Esophagus muscularis mucosa (tissue), 4 donors: ENCODE measurements around the gene TMIGD1. TPM values are rescaled to one million over a fixed set of nuclear protein-coding genes. Genes with fewer than 3 reads are reported as not detected.

Experiments used
- DNase-seq: peaks from one replicate; pipeline ENCODE4 v3.0.0-alpha.2; 2017; ENCODE audit errors: extremely low spot score
- H3K27ac ChIP-seq, 4 donors: fragments of 200-600 bp; sonication (generic); replicated peaks in 1 of 4; 1 replicate in 3 of 4; 2 replicates in 1 of 4; pipeline ENCODE4 v1.5.1; 2016 to 2019; ENCODE audit warnings: mild to moderate bottlenecking in 1 of 4
- H3K27me3 ChIP-seq, 4 donors: fragments of 200-600 bp; sonication (generic); one replicate each; pipeline versions ENCODE4 v1.5.1 to v1.6.0; 2016 to 2019
- H3K36me3 ChIP-seq, 4 donors: fragments of 200-600 bp; sonication (generic); one replicate each; pipeline ENCODE4 v1.5.1; 2016 to 2019
- H3K4me1 ChIP-seq, 4 donors: fragments of 200-600 bp; sonication (generic); one replicate each; pipeline ENCODE4 v1.5.1; 2016 to 2019
- H3K4me3 ChIP-seq, 4 donors: fragments of 200-600 bp; sonication (generic); 1 replicate in 2 of 4; 2 replicates in 2 of 4; pipeline ENCODE4 v1.5.1; 2016 to 2019; ENCODE audit warnings: mild to moderate bottlenecking in 4 of 4, moderate library complexity in 1 of 4
- H3K9me3 ChIP-seq, 4 donors: fragments of 200-600 bp; sonication (generic); 1 replicate in 3 of 4; 2 replicates in 1 of 4; pipeline ENCODE4 v1.5.1; 2016 to 2019
- EP300 ChIP-seq: sonication (generic); formaldehyde crosslinking; IDR thresholded peaks from one replicate; pipeline ENCODE4 v1.6.1; 2017; ENCODE audit warnings: antibody characterized with exemption
- POLR2A ChIP-seq: fragments of 450-650 bp; IDR thresholded peaks from one replicate; pipeline ENCODE4 v1.6.1; 2017; ENCODE audit warnings: antibody characterized with exemption, moderate library complexity, mild to moderate bottlenecking, low read depth
- POLR2AphosphoS5 ChIP-seq, 2 donors: sonication (generic); formaldehyde crosslinking; IDR thresholded peaks; one replicate each; pipeline ENCODE4 v1.6.1; 2017; ENCODE audit warnings: antibody characterized with exemption in 2 of 2
- WGBS: methylation state at CpG from one replicate; pipeline ENCODE4 v1.1.5; 2018; 5-methylcytosine and 5-hydroxymethylcytosine counted together
- intact Hi-C: fragments of 100-400 bp; cut with DNase I; formaldehyde crosslinking; loops from one replicate; pipeline ENCODE4 v1.15.1; 2023
- total RNA-seq, 4 donors: library from RNA; depleted of rRNA; stranded (reverse); fragments of >200 nt; gene quantifications; one replicate each; pipeline versions ENCODE4 v1.1.0 to v1.2.1, GENCODE V29; 2016
- TF ChIP-seq, protein P1 (sequence below), 3 experiments: fragments of 200-600 bp in 2 of 3; fragments of 450-650 bp in 1 of 3; sonication (generic) in 2 of 3; IDR thresholded peaks; one replicate each; pipeline ENCODE4 v1.5.1; 2017 to 2019; ENCODE audit warnings: antibody characterized with exemption in 3 of 3, mild to moderate bottlenecking in 2 of 3, moderate library complexity in 1 of 3

TMIGD1 gene
- total RNA-seq, 4 donors from 2014 or later = 0.29 TPM; not detected in 3

DNA sequence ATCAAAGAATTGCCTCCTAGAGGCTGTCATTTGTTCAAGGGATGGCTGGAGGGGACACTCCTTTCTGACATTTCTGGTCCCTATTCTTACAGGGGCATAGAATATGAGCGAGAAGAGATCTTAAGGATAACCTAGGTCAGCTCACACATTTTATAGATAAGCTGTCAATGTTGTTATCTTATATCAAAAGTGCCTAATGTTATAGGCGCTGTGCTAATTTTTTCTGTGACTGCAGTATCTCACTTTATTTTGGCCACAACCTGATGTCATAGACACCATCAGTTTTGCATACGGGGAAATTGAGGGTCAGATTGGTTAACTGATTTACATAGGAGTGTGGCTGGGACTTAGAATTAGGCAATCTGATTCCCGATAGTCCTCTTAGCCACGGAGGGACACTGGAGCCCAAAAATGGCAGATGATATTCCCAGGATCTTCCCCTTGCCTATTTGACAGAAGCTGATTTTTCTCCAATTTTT lies 46.1 kb upstream of the TMIGD1 start:
- Histone ChIP-seq H3K9me3 (no peaks in the 10 kb centered on the region), H3K27me3 (no peaks in the 10 kb centered on the region), H3K4me3 (peak overlapping the region; percentile 82 to 98 (median 93)), H3K27ac (peak overlapping the region; percentile 96 to 98 (median 97)), H3K36me3 (peaks cover 0 to 1% (median 0%) of the 10 kb centered on the region in 4 donors), H3K4me1 (peaks cover 8 to 70% (median 59%) of the 10 kb centered on the region in 4 donors)
- WGBS = 13% methylated on average over 5 of the region's 5 CpGs
- no peak for TF ChIP-seq EP300
- intact Hi-C loops = loop anchor here (5.0 to 10.0 kb wide), 2 partner anchors 38 to 85 kb away; partner anchors contain the start of gene BLMH
- DNase-seq = no peak

DNA sequence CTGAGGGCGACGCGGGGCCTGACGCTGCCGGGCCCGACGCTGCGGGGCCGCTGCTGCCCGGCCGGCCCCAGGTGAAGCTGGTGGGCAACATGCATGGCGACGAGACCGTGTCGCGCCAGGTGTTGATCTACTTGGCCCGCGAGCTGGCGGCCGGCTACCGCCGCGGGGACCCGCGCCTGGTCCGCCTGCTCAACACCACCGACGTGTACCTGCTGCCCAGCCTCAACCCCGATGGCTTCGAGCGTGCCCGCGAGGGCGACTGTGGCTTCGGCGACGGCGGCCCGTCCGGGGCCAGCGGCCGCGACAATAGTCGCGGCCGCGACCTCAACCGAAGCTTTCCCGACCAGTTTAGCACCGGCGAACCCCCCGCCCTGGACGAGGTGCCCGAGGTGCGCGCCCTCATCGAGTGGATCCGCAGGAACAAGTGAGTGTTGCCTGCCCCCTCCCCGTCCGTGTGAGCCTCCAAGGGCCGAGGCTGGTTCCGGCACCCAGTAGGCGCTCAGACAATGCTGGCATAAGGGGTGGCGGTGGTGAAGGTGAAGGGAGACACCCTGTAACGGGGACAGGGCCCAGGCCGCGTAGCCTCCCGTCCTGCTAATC lies 45.5 kb upstream of the TMIGD1 start:
- H3K27ac ChIP-seq = peak overlapping the region; percentile 96 to 98 (median 97)

DNA sequence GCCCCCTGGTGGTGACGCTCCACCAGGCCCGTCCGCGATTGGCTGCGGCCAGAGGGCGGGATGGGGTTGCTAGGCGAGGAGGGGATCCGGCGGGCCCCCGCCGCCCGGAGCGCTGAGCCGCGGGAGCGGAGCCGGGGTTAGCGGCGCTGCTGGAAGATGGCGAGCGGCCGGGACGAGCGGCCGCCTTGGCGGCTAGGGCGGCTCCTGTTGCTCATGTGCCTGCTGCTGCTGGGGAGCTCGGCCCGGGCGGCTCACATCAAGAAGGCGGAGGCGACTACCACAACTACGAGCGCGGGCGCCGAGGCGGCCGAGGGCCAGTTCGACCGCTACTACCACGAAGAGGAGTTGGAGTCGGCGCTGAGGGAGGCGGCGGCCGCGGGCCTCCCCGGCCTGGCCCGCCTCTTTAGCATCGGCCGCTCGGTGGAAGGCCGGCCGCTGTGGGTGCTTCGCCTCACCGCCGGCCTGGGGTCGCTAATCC lies 45.0 kb upstream of the TMIGD1 start, which contains the start of gene CPD:
TSS of gene CPD (plus strand) at position 103 of the 478 bp plus-strand sequence. CDS start at position 157, 54 bp downstream.
- no peaks in the 10 kb centered on the region for H3K36me3 ChIP-seq
- intact Hi-C loops = loop anchor here (10.0 kb wide), 1 partner anchor 84 kb away; the partner anchor contains the start of gene BLMH
- DNase-seq = peak; percentile 99
- TF ChIP-seq EP300 = no peak
- TF ChIP-seq POLR2AphosphoS5 (IDR thresholded peaks at IDR 0.05) = peak; percentile 97
- TF ChIP-seq POLR2A = peak; percentile 92
- H3K27me3 ChIP-seq = no peaks in the 10 kb centered on the region
- 2% methylated on average over 44 of the region's 59 CpGs for WGBS
- H3K4me1 ChIP-seq = peaks cover 8 to 62% (median 53%) of the 10 kb centered on the region in 4 donors
- peak within 1 kb of the TSS; percentile 96 to 98 (median 97) for H3K27ac ChIP-seq
- peak within 1 kb of the TSS; percentile 82 to 98 (median 93) for H3K4me3 ChIP-seq
- H3K9me3 ChIP-seq = no peaks in the 10 kb centered on the region

More for the DNA sequence above, 45.5 kb upstream of the TMIGD1 start:
- peaks cover 8 to 65% (median 55%) of the 10 kb centered on the region in 4 donors for H3K4me1 ChIP-seq
- H3K4me3 ChIP-seq = peak overlapping the region; percentile 82 to 98 (median 93)
- intact Hi-C loops = loop anchor here (10.0 kb wide), 1 partner anchor 85 kb away; the partner anchor contains the start of gene BLMH
- no peak for TF ChIP-seq EP300
- TF ChIP-seq, protein P1, sequence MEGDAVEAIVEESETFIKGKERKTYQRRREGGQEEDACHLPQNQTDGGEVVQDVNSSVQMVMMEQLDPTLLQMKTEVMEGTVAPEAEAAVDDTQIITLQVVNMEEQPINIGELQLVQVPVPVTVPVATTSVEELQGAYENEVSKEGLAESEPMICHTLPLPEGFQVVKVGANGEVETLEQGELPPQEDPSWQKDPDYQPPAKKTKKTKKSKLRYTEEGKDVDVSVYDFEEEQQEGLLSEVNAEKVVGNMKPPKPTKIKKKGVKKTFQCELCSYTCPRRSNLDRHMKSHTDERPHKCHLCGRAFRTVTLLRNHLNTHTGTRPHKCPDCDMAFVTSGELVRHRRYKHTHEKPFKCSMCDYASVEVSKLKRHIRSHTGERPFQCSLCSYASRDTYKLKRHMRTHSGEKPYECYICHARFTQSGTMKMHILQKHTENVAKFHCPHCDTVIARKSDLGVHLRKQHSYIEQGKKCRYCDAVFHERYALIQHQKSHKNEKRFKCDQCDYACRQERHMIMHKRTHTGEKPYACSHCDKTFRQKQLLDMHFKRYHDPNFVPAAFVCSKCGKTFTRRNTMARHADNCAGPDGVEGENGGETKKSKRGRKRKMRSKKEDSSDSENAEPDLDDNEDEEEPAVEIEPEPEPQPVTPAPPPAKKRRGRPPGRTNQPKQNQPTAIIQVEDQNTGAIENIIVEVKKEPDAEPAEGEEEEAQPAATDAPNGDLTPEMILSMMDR (IDR thresholded peaks at IDR 0.05) = no peak
- no peak for TF ChIP-seq POLR2AphosphoS5 (IDR thresholded peaks at IDR 0.05)
- TF ChIP-seq POLR2A = no peak
- no peaks in the 10 kb centered on the region for H3K9me3 ChIP-seq
- H3K27me3 ChIP-seq = no peaks in the 10 kb centered on the region
- H3K36me3 ChIP-seq = no peaks in the 10 kb centered on the region
- DNase-seq = no peak
- WGBS = 0% methylated on average over 1 of the region's 68 CpGs

DNA sequence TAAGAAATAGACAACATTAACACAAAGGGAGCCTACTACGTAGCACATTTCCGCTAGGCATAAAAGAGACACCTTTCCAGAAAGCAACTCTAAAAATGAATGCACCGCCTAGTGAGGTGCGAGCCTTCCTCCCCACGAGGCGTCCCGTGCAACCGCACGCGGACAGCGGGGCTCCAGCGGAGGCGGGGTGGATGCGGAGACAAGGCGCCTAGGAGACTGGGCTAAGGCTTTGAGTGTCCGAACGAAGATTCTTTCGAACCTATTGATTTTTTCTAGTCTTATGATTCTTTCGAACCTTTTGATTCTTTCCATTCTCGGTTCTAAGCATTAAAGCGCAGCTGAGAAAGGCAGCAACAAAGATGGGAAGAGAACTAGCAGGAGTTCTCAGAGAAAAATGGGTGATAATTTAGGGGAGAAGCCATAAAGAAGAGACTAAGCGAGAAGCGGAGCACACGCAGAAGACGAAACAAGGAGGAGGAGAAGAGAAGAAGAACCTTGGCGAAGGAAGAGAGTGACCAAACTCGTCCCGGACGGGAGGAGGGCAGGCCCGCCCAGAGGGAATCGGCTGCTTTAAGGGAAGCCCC lies 44.5 kb upstream of the TMIGD1 start:
- Histone ChIP-seq H3K4me1 (peaks cover 4 to 57% (median 50%) of the 10 kb centered on the region in 4 donors), H3K9me3 (no peaks in the 10 kb centered on the region), H3K4me3 (peak overlapping the region; percentile 82 to 98 (median 93)), H3K36me3 (no peaks in the 10 kb centered on the region), H3K27ac (peak overlapping the region; percentile 96 to 98 (median 97)), H3K27me3 (no peaks in the 10 kb centered on the region)
- no peak for DNase-seq
- TF ChIP-seq, protein P1 (IDR thresholded peaks at IDR 0.05) = peak in 1 of 3 experiments; percentile 18
- no peak for TF ChIP-seq POLR2A
- 2% methylated on average over 31 of the region's 31 CpGs for WGBS
- intact Hi-C loops = loop anchor here (10.0 kb wide), 1 partner anchor 84 kb away; the partner anchor contains the start of gene BLMH

DNA sequence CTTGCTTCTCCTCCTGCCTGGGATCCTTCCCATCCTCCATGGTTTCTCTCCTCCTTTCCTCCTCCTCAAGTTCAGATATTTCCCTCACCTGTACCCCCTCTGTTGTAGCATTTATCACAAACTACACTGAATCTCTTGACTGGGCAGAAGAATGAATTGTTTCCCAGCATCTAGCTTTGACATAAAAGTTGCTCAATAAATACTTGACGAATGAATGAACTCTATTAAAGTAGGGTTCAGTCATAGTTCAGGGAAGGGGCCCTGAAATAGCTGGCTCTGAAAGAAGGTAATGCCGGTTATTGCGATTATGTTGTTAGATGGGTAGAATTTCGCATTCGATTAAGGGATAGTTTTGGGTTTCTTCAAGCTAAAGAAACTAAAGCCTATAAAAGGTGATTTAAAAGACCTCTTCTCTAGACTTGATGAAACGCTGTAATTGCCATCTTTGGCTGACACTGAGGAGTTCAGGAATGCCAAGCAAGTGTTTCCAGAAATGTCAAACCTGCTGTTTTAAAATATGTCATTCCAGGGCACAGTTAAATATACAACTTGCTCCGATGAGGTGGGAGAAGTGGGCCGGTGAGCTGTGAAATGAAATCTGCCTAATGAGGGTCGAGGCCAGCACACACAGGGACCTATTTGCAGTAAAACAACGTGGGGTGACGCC lies 43.9 kb upstream of the TMIGD1 start:
- no peaks in the 10 kb centered on the region for H3K36me3 ChIP-seq
- TF ChIP-seq POLR2AphosphoS5 (IDR thresholded peaks at IDR 0.05) (no peak), EP300 (no peak), POLR2A (no peak)
- TF ChIP-seq, protein P1 (IDR thresholded peaks at IDR 0.05) = no peak
- H3K4me1 ChIP-seq = peaks cover 2 to 51% (median 44%) of the 10 kb centered on the region in 4 donors
- no peaks in the 10 kb centered on the region for H3K9me3 ChIP-seq
- H3K4me3 ChIP-seq = peak overlapping the region; percentile 82 to 98 (median 93)
- H3K27ac ChIP-seq = peak overlapping the region; percentile 96 to 98 (median 97)
- no peaks in the 10 kb centered on the region for H3K27me3 ChIP-seq
- intact Hi-C loops = loop anchor here (10.0 kb wide), 1 partner anchor 83 kb away; the partner anchor contains the start of gene BLMH
- DNase-seq = no peak
- 52% methylated on average over 11 of the region's 11 CpGs for WGBS
